Melanocyte of skin (primary cell): ENCODE measurements around the gene FAN1. TPM values are rescaled to one million over a fixed set of nuclear protein-coding genes. Genes with fewer than 3 reads are reported as not detected.

ENCODE experiments used
- small RNA-seq, 2 donors: library from RNA; depleted of rRNA; stranded (forward); fragments of <200 nt; gene quantifications; one replicate each; pipeline ENCODE3, GENCODE V24; 2012
- total RNA-seq, 2 donors: library from RNA; depleted of rRNA; stranded (reverse); fragments of >200 nt; gene quantifications; 2 replicates each; pipeline ENCODE4 v1.2.3, GENCODE V29; 2012

FAN1 gene
- 10 to 100 TPM; 12.7 to 16.7 TPM for total RNA-seq

GRCh38 chr15:30903497-30904187 is at the start of gene FAN1:
Gene FAN1, plus strand, starts transcription at chr15:30903915. Its CDS starts 749 bp downstream, at chr15:30904664.

GRCh38 chr15:30991255-30992235 is 87.8 kb downstream of the FAN1 start, which contains the start of gene MTMR10:
Gene MTMR10, minus strand, starts transcription at chr15:30991628. Its CDS starts 122 bp downstream, at chr15:30991506.

Small RNA genes lying within 50 kb of the gene (small RNA-seq; reads per million reads assigned to genes)
- 0 to 0.04 reads per million in 2 donors for gene RNU6-466P

Other genes with a start within 250 kb of the FAN1 start
- 10 to 100 TPM; 43.3 to 47.1 TPM for gene MTMR10, start 87.7 kb downstream of the FAN1 start, total RNA-seq
- gene TRPM1, start 197.8 kb downstream of the FAN1 start, total RNA-seq, result 100 to 1,000 TPM; 285 to 326 TPM